Peyer's patch (tissue), 4 donors: Measurements from ENCODE around the gene ENDOU.

ENCODE experiments used
- CTCF ChIP-seq, 6 experiments: fragments of 450-650 bp in 4 of 6; fragments of 200-600 bp in 2 of 6; sonication (generic) in 1 of 6; IDR thresholded peaks; one replicate each; pipeline ENCODE4 v1.5.1; 2017 to 2019; ENCODE audit warnings: antibody characterized with exemption in 6 of 6, mild to moderate bottlenecking in 3 of 6, moderate library complexity in 1 of 6
- POLR2A ChIP-seq, 2 donors: fragments of 450-650 bp; IDR thresholded peaks; one replicate each; pipeline ENCODE4 v1.5.1; 2017; ENCODE audit warnings: antibody characterized with exemption in 2 of 2, mild to moderate bottlenecking in 2 of 2, moderate library complexity in 2 of 2

GRCh38 chr12:47709237-47709636 is 16.1 kb downstream of the ENDOU start:
- TF ChIP-seq CTCF (IDR thresholded peaks at IDR 0.05) (no peak), POLR2A (IDR thresholded peaks at IDR 0.05) (no peak)
